OCI-LY3 (cell line): ENCODE data around the gene NRROS.

ENCODE experiments used
- H2AFZ ChIP-seq: fragments of 200-600, 300-600 bp; shearing (Covaris generic); 2 replicates; pipeline ENCODE4 v1.6.0; 2014; ENCODE audit warnings: antibody characterized with exemption, low read depth, low read length
- H3K27ac ChIP-seq: fragments of 200-600, 300-600 bp; sonication (generic); 2 replicates; pipeline ENCODE4 v1.5.1; 2014; ENCODE audit warnings: mild to moderate bottlenecking, low read length, moderate library complexity, mixed read lengths
- H3K27me3 ChIP-seq: fragments of 200-600, 300-600 bp; sonication (generic); 2 replicates; pipeline ENCODE4 v1.6.1; 2014; ENCODE audit warnings: low read depth, low read length, mixed read lengths
- H3K36me3 ChIP-seq: fragments of 200-600, 300-600 bp; sonication (generic); replicated peaks from 2 replicates; pipeline ENCODE3; 2014; ENCODE audit warnings: low read depth, low read length, mixed read lengths
- H3K4me1 ChIP-seq: fragments of 300-600, 200-600 bp; sonication (generic); 2 replicates; pipeline ENCODE4 v1.6.1; 2014; ENCODE audit warnings: low read length, mixed read lengths
- H3K4me2 ChIP-seq: fragments of 200-600, 300-600 bp; sonication (generic); 2 replicates; pipeline ENCODE4 v1.6.1; 2014; ENCODE audit warnings: low read length, mixed read lengths
- H3K4me3 ChIP-seq: fragments of 300-600, 200-600 bp; sonication (generic); 2 replicates; pipeline ENCODE4 v1.5.1; 2014; ENCODE audit warnings: antibody characterized with exemption, mild to moderate bottlenecking, low read length, moderate library complexity
- H3K79me2 ChIP-seq: fragments of 300-600, 200-600 bp; shearing (Covaris generic); 2 replicates; pipeline ENCODE4 v1.6.1; 2014; ENCODE audit warnings: mild to moderate bottlenecking, low read length, mixed read lengths
- H3K9ac ChIP-seq: fragments of 300-600, 200-600 bp; shearing (Covaris generic); 2 replicates; pipeline ENCODE4 v1.6.0; 2014; ENCODE audit warnings: mild to moderate bottlenecking, low read length, moderate library complexity
- H3K9me3 ChIP-seq: fragments of 200-600, 300-600 bp; shearing (Covaris generic); 2 replicates; pipeline ENCODE4 v1.6.1; 2014; ENCODE audit warnings: low read length, mixed read lengths; ENCODE audit not compliant: insufficient read depth
- H4K20me1 ChIP-seq: fragments of 200-600, 300-600 bp; sonication (generic); 2 replicates; pipeline ENCODE4 v1.6.1; 2016; ENCODE audit warnings: low read length, mixed read lengths; ENCODE audit not compliant: insufficient read depth
- EZH2phosphoT487 ChIP-seq: fragments of 200-600 bp; shearing (Covaris generic); IDR thresholded peaks from 2 replicates; pipeline ENCODE4 v1.6.1; 2018; ENCODE audit warnings: antibody characterized with exemption, mixed run types, low read depth
- TF ChIP-seq, protein P1 (sequence below): fragments of 200-600, 300-600 bp; sonication (generic); IDR thresholded peaks from 2 replicates; pipeline ENCODE4 v1.5.1; 2014; ENCODE audit warnings: antibody characterized with exemption, low read length, low read depth

NRROS gene

GRCh38 chr3:196651819-196652218 lies 12.3 kb downstream of the NRROS start:
- no peak overlapping the region for H3K9ac ChIP-seq
- H3K27ac ChIP-seq, result no peak overlapping the region

DNA sequence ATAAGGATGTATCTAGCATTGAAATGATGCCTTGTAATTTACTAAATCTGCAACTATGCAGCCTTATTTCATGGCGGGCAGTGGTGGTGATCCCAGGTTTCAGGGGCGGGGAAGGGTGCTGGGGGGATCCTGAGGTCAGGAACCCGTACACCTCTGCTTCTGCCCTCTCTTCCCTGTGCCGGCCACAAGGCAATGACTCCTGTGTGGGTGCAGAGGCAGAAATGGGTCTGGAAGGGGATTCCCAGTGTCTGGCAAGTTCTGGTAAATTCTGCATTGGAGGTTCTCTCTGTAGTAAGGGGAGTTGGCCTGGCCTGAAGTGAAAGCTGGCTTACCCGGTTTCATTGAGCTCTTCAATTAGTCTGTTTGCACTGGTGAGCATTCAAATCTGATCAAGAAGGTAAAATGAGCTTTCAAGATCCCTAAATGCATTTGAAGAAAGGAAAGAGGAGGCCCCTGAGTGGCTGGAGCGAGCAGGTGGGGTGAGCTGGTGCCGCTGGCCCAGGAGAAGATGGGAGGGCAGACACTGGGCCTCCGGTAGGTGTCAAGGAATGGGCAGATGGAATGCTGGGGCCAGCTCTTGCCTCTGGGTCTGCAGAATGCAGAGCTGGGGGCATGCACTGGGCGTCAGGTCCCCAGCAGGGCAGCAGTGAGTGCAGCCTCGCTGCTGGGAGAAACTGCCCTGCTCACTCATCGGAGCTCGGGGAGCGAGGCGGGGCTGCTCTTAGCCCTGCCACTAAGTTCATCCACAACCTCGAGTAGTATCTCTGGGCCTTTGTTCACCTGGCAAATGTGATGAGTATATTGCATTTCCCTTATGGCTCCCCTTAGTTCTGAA lies 13.7 kb downstream of the NRROS start:
- Histone ChIP-seq H3K36me3 (peaks cover 76% of the 10 kb centered on the region), H2AFZ (no peak overlapping the region), H3K27me3 (no peaks in the 10 kb centered on the region), H3K4me2 (no peak overlapping the region), H3K27ac (peak overlapping the region; percentile 8), H3K79me2 (peaks cover 88% of the 10 kb centered on the region), H4K20me1 (peaks cover 64% of the 10 kb centered on the region), H3K9me3 (no peaks in the 10 kb centered on the region), H3K4me1 (peaks cover 11% of the 10 kb centered on the region; the same call in 1 of the 2 replicates), H3K4me3 (no peak overlapping the region), H3K9ac (no peak overlapping the region)
- no peak for TF ChIP-seq EZH2phosphoT487
- TF ChIP-seq, protein P1, sequence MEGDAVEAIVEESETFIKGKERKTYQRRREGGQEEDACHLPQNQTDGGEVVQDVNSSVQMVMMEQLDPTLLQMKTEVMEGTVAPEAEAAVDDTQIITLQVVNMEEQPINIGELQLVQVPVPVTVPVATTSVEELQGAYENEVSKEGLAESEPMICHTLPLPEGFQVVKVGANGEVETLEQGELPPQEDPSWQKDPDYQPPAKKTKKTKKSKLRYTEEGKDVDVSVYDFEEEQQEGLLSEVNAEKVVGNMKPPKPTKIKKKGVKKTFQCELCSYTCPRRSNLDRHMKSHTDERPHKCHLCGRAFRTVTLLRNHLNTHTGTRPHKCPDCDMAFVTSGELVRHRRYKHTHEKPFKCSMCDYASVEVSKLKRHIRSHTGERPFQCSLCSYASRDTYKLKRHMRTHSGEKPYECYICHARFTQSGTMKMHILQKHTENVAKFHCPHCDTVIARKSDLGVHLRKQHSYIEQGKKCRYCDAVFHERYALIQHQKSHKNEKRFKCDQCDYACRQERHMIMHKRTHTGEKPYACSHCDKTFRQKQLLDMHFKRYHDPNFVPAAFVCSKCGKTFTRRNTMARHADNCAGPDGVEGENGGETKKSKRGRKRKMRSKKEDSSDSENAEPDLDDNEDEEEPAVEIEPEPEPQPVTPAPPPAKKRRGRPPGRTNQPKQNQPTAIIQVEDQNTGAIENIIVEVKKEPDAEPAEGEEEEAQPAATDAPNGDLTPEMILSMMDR, result no peak

More at GRCh38 chr3:196651819-196652218, 12.3 kb downstream of the NRROS start:
- Histone ChIP-seq H2AFZ (no peak overlapping the region), H3K27me3 (no peaks in the 10 kb centered on the region), H3K4me1 (peaks cover 23% of the 10 kb centered on the region), H3K4me2 (no peak overlapping the region), H3K9me3 (no peaks in the 10 kb centered on the region), H3K4me3 (no peak overlapping the region), H4K20me1 (peaks cover 64% of the 10 kb centered on the region), H3K36me3 (peaks cover 75% of the 10 kb centered on the region), H3K79me2 (peaks cover 97% of the 10 kb centered on the region)
- TF ChIP-seq, protein P1, result no peak
- no peak for TF ChIP-seq EZH2phosphoT487

GRCh38 chr3:196654006-196654734 lies 14.7 kb downstream of the NRROS start:
- Histone ChIP-seq H3K4me1 (0 out of 2 replicates have a peak, but pooled peaks cover 5% of the 10 kb centered on the region), H2AFZ (no peak overlapping the region), H3K79me2 (peaks cover 85% of the 10 kb centered on the region), H3K9me3 (no peaks in the 10 kb centered on the region), H3K9ac (no peak overlapping the region), H3K4me2 (no peak overlapping the region), H4K20me1 (peaks cover 56% of the 10 kb centered on the region), H3K27ac (no peak overlapping the region), H3K27me3 (no peaks in the 10 kb centered on the region), H3K36me3 (peaks cover 71% of the 10 kb centered on the region), H3K4me3 (no peak overlapping the region)
- TF ChIP-seq, protein P1, result no peak
- no peak for TF ChIP-seq EZH2phosphoT487

GRCh38 chr3:196654735-196655090 lies 15.2 kb downstream of the NRROS start:
- H3K27ac ChIP-seq, result no peak overlapping the region
- no peak overlapping the region for H3K9ac ChIP-seq
- no peak for TF ChIP-seq EZH2phosphoT487
- TF ChIP-seq, protein P1, result no peak
- H3K36me3 ChIP-seq, result peaks cover 72% of the 10 kb centered on the region
- peaks cover 83% of the 10 kb centered on the region for H3K79me2 ChIP-seq
- no peak overlapping the region for H2AFZ ChIP-seq
- H3K4me1 ChIP-seq, result 0 out of 2 replicates have a peak, but pooled peaks cover 5% of the 10 kb centered on the region
- H3K4me2 ChIP-seq, result no peak overlapping the region
- no peak overlapping the region for H3K4me3 ChIP-seq
- no peaks in the 10 kb centered on the region for H3K27me3 ChIP-seq
- H3K9me3 ChIP-seq, result no peaks in the 10 kb centered on the region
- peaks cover 53% of the 10 kb centered on the region for H4K20me1 ChIP-seq
